CD4-positive, alpha-beta T cell treated with Interleukin-21 for 1 hour (primary cell): ENCODE data around the gene PIAS2.
"Not testable (repeated sequence)": the region's sequence is repeated elsewhere in the genome, so short reads cannot be mapped to it uniquely, and the experiment has no call there.

Experiments used
- DNase-seq: peaks from one replicate; pipeline ENCODE4 v3.0.0-alpha.2; 2020

PIAS2 gene

GRCh38 chr18:46899274-46899948 lies 17.9 kb downstream of the PIAS2 start:
- no peak for DNase-seq

GRCh38 chr18:46894124-46894523 lies 23.2 kb downstream of the PIAS2 start:
- DNase-seq: no peak

- DNase-seq: no peak
Measured at GRCh38 chr18:46893360-46893759, 23.9 kb downstream of the PIAS2 start.

- no peak for DNase-seq
Measured at GRCh38 chr18:46892842-46893241, 24.5 kb downstream of the PIAS2 start.

GRCh38 chr18:46891742-46892214 lies 25.5 kb downstream of the PIAS2 start:
- no peak for DNase-seq

- no peak for DNase-seq
Measured at GRCh38 chr18:46888965-46889364, 28.3 kb downstream of the PIAS2 start.

- no peak for DNase-seq
Measured at GRCh38 chr18:46886893-46887292, 30.4 kb downstream of the PIAS2 start.

- no peak for DNase-seq
Measured at GRCh38 chr18:46883180-46883579, 34.1 kb downstream of the PIAS2 start.

- DNase-seq: no peak
Measured at GRCh38 chr18:46877329-46877987, 39.8 kb downstream of the PIAS2 start.

GRCh38 chr18:46868169-46868921 lies 49.0 kb downstream of the PIAS2 start:
- no peak for DNase-seq

GRCh38 chr18:46867367-46868143 lies 49.8 kb downstream of the PIAS2 start:
- DNase-seq: no peak

- no peak for DNase-seq
Measured at GRCh38 chr18:46866523-46866922, 50.8 kb downstream of the PIAS2 start.

GRCh38 chr18:46865245-46865644 lies 52.1 kb downstream of the PIAS2 start:
- not testable (repeated sequence) for DNase-seq

- DNase-seq: no peak
Measured at GRCh38 chr18:46859855-46860254, 57.5 kb downstream of the PIAS2 start.

- DNase-seq: no peak
Measured at GRCh38 chr18:46858290-46858689, 59.0 kb downstream of the PIAS2 start.

GRCh38 chr18:46856973-46857372 lies 60.3 kb downstream of the PIAS2 start:
- DNase-seq: no peak

- DNase-seq: no peak
Measured at GRCh38 chr18:46849007-46849406, 68.3 kb downstream of the PIAS2 start.

GRCh38 chr18:46843372-46843771 lies 73.9 kb downstream of the PIAS2 start:
- no peak for DNase-seq

GRCh38 chr18:46842583-46842982 lies 74.7 kb downstream of the PIAS2 start:
- no peak for DNase-seq

- no peak for DNase-seq
Measured at GRCh38 chr18:46833899-46834298, 83.4 kb downstream of the PIAS2 start.

- DNase-seq: no peak
Measured at GRCh38 chr18:46832849-46833248, 84.5 kb downstream of the PIAS2 start.

- not testable (repeated sequence) for DNase-seq
Measured at GRCh38 chr18:46832422-46832821, 84.9 kb downstream of the PIAS2 start.

GRCh38 chr18:46831434-46831833 lies 85.9 kb downstream of the PIAS2 start:
- DNase-seq: no peak
